Activated CD4-positive, alpha-beta memory T cell treated with anti-CD3 and anti-CD28 coated beads, Interleukin-2, amount 10 ng/mL, durations not matched to agents 7 days and 5 days (primary cell): ENCODE results near the gene TPCN2. TPM values are rescaled to one million over a fixed set of nuclear protein-coding genes. Genes with fewer than 3 reads are reported as not detected.

Experiments used
- CTCF ChIA-PET: fragments of 350-600 bp; sonication (Branson Sonifier 250); formaldehyde crosslinking; loops from one replicate; lab custom pipeline; 2021; ENCODE audit warnings: antibody characterized with exemption, inconsistent platforms; lab: Charles Lee
- POLR2A ChIA-PET: fragments of 350-600 bp; sonication (Branson Sonifier 250); formaldehyde crosslinking; loops from one replicate; lab custom pipeline; 2021; ENCODE audit warnings: antibody characterized with exemption; lab: Charles Lee
- DNase-seq: peaks from one replicate; pipeline ENCODE4 v3.0.0-alpha.2; 2020
- H3K27ac Mint-ChIP-seq: one replicate; pipeline ENCODE4 v1.8.0; 2021; ENCODE audit warnings: mild to moderate bottlenecking, mixed read lengths
- H3K27me3 Mint-ChIP-seq: one replicate; pipeline ENCODE4 v1.8.0; 2021; ENCODE audit warnings: mixed read lengths
- H3K36me3 Mint-ChIP-seq: one replicate; pipeline ENCODE4 v1.8.0; 2021; ENCODE audit warnings: low read depth, mixed read lengths
- H3K4me1 Mint-ChIP-seq: one replicate; pipeline ENCODE4 v1.8.0; 2021; ENCODE audit warnings: mixed read lengths
- H3K4me3 Mint-ChIP-seq: one replicate; pipeline ENCODE4 v1.8.0; 2021; ENCODE audit warnings: mild to moderate bottlenecking, mixed read lengths
- H3K9me3 Mint-ChIP-seq: one replicate; pipeline ENCODE4 v1.8.0; 2021; ENCODE audit warnings: mixed read lengths
- total RNA-seq, 2 experiments: library from RNA; stranded (reverse); gene quantifications; one replicate each; pipeline ENCODE4 v1.2.3, GENCODE V29; 2021

TPCN2 gene
- total RNA-seq, 2 experiments from 2014 or later: 25.8 to 26.0 TPM

- no peaks in the 10 kb centered on the region for H3K9me3 Mint-ChIP-seq
- peaks cover 1% of the 10 kb centered on the region for H3K27me3 Mint-ChIP-seq
- H3K36me3 Mint-ChIP-seq: peaks cover 5% of the 10 kb centered on the region
- peaks cover 50% of the 10 kb centered on the region for H3K4me1 Mint-ChIP-seq
- H3K27ac Mint-ChIP-seq: no peak overlapping the region
- DNase-seq: no peak
- peak overlapping the region; percentile 77 for H3K4me3 Mint-ChIP-seq
- ChIA-PET POLR2A (interaction anchor here (0.7 kb wide), 2 partner anchors 10 to 209 kb away, joined by 3 read pairs; no protein-coding TSS in a partner anchor), CTCF (no interaction called here)
Measured at GRCh38 chr11:69051381-69052342, 2.9 kb downstream of the TPCN2 start.

DNA sequence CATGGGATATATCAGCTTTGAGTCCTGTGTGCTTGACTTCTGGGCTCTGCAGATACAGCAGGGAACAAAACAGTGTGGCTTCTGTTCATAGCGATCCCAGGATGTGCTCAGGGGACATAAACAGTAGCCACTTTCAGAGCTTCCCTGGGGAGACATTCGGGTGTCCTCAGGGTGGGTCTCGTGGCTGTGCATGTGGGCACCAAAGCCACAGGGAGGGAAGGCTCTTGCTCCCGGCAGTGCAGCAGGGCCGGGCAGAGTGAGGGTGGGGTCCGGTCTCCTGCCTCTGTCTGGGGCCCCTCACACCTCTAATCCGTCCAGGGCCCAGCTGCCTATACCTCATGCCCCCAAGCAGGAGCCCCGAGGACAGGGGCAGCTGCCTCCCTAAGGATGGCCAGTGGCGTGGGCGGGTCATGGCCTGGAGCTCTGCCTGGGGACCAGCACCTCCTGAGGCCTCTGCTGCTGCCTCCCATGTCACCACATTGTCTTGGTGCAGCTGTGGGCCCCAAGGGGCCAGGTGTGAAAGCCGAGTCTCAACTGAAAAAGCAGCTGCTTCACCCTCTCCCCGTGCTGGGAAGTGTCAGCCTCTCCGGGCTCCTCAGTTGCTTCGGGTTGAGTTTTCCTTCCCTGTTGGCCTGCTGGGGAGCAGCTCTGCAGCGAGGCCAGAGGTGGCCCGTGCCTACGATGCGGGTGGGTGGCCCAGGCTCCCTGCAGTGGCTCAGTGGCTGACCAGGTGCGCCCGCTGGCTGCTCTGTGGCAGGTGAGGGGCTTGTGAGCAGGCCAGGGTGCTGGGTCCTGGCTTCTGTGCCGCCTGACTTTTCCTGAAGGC lies 3.8 kb downstream of the TPCN2 start:
- H3K4me1 Mint-ChIP-seq: peaks cover 45% of the 10 kb centered on the region

DNA sequence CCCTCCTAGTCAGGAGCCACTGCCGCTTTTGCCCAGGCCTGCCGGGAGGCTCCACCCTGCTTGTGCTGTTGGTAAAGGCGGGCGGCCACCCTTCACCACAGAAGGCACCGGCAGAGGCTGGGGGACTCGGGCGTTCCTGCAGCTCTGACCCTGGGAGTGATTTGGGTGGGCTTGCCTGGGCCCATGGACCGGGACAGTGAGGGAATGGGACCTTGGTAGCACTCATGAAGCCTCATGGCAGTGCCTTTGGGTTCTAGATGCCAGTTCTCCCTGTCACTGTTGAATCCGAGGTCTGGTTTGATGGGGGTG lies 4.4 kb downstream of the TPCN2 start:
- DNase-seq: no peak
- Mint-ChIP-seq H3K36me3 (peaks cover 5% of the 10 kb centered on the region), H3K27ac (no peak overlapping the region), H3K9me3 (no peaks in the 10 kb centered on the region), H3K4me3 (no peak overlapping the region), H3K4me1 (peaks cover 40% of the 10 kb centered on the region), H3K27me3 (no peaks in the 10 kb centered on the region)
- ChIA-PET POLR2A (no interaction called here), CTCF (no interaction called here)

More for the DNA sequence above, 3.8 kb downstream of the TPCN2 start:
- Mint-ChIP-seq H3K27me3 (no peaks in the 10 kb centered on the region), H3K36me3 (peaks cover 5% of the 10 kb centered on the region), H3K9me3 (no peaks in the 10 kb centered on the region), H3K4me3 (no peak overlapping the region), H3K27ac (no peak overlapping the region)
- no peak for DNase-seq
- POLR2A ChIA-PET: interaction anchor here (0.7 kb wide), 2 partner anchors 11 to 210 kb away, joined by 3 read pairs; no protein-coding TSS in a partner anchor
- CTCF ChIA-PET: no interaction called here

GRCh38 chr11:69053546-69054396 lies 5.0 kb downstream of the TPCN2 start:
- peaks cover 36% of the 10 kb centered on the region for H3K4me1 Mint-ChIP-seq

GRCh38 chr11:69054397-69055211 lies 5.9 kb downstream of the TPCN2 start:
- no peak overlapping the region for H3K27ac Mint-ChIP-seq

More at GRCh38 chr11:69053546-69054396, 5.0 kb downstream of the TPCN2 start:
- ChIA-PET CTCF (no interaction called here), POLR2A (no interaction called here)
- H3K27ac Mint-ChIP-seq: no peak overlapping the region
- H3K27me3 Mint-ChIP-seq: no peaks in the 10 kb centered on the region
- DNase-seq: no peak
- H3K36me3 Mint-ChIP-seq: peaks cover 5% of the 10 kb centered on the region
- no peak overlapping the region for H3K4me3 Mint-ChIP-seq
- no peaks in the 10 kb centered on the region for H3K9me3 Mint-ChIP-seq

GRCh38 chr11:69055212-69055586 lies 6.5 kb downstream of the TPCN2 start:
- Mint-ChIP-seq H3K4me3 (no peak overlapping the region), H3K4me1 (peaks cover 29% of the 10 kb centered on the region), H3K27ac (no peak overlapping the region), H3K9me3 (no peaks in the 10 kb centered on the region), H3K27me3 (no peaks in the 10 kb centered on the region), H3K36me3 (peaks cover 5% of the 10 kb centered on the region)
- ChIA-PET CTCF (no interaction called here), POLR2A (no interaction called here)
- no peak for DNase-seq

More at GRCh38 chr11:69054397-69055211, 5.9 kb downstream of the TPCN2 start:
- no peak for DNase-seq
- Mint-ChIP-seq H3K27me3 (no peaks in the 10 kb centered on the region), H3K36me3 (peaks cover 5% of the 10 kb centered on the region), H3K9me3 (no peaks in the 10 kb centered on the region), H3K4me1 (peaks cover 35% of the 10 kb centered on the region), H3K4me3 (no peak overlapping the region)
- CTCF ChIA-PET: no interaction called here
- POLR2A ChIA-PET: no interaction called here

- DNase-seq: no peak
- H3K27me3 Mint-ChIP-seq: no peaks in the 10 kb centered on the region
- POLR2A ChIA-PET: no interaction called here
- H3K4me3 Mint-ChIP-seq: no peak overlapping the region
- CTCF ChIA-PET: interaction anchor here (1.4 kb wide), 1 partner anchor 11 kb away, joined by 3 read pairs; no protein-coding TSS in a partner anchor
- peak overlapping the region; percentile 32 for H3K27ac Mint-ChIP-seq
- H3K36me3 Mint-ChIP-seq: peaks cover 5% of the 10 kb centered on the region
- no peaks in the 10 kb centered on the region for H3K9me3 Mint-ChIP-seq
- H3K4me1 Mint-ChIP-seq: peaks cover 24% of the 10 kb centered on the region
Measured at GRCh38 chr11:69055598-69056516, 7.1 kb downstream of the TPCN2 start.

- Mint-ChIP-seq H3K36me3 (peaks cover 5% of the 10 kb centered on the region), H3K27ac (no peak overlapping the region), H3K4me3 (no peak overlapping the region), H3K27me3 (no peaks in the 10 kb centered on the region), H3K9me3 (no peaks in the 10 kb centered on the region), H3K4me1 (peaks cover 12% of the 10 kb centered on the region)
- DNase-seq: no peak
- ChIA-PET CTCF (interaction anchor here (1.4 kb wide), 1 partner anchor 13 kb away, joined by 3 read pairs; no protein-coding TSS in a partner anchor), POLR2A (no interaction called here)
Measured at GRCh38 chr11:69057236-69057635, 8.5 kb downstream of the TPCN2 start.

GRCh38 chr11:69057801-69058200 lies 9.1 kb downstream of the TPCN2 start:
- POLR2A ChIA-PET: no interaction called here
- no peak overlapping the region for H3K4me3 Mint-ChIP-seq
- no peak overlapping the region for H3K27ac Mint-ChIP-seq
- no peaks in the 10 kb centered on the region for H3K27me3 Mint-ChIP-seq
- H3K4me1 Mint-ChIP-seq: peaks cover 12% of the 10 kb centered on the region
- peaks cover 5% of the 10 kb centered on the region for H3K36me3 Mint-ChIP-seq
- CTCF ChIA-PET: interaction anchor here (0.9 kb wide), 1 partner anchor 12 kb away, joined by 3 read pairs; no protein-coding TSS in a partner anchor
- DNase-seq: no peak
- no peaks in the 10 kb centered on the region for H3K9me3 Mint-ChIP-seq

GRCh38 chr11:69058511-69059270 lies 10.0 kb downstream of the TPCN2 start:
- ChIA-PET POLR2A (no interaction called here), CTCF (interaction anchor here (0.9 kb wide), 1 partner anchor 11 kb away, joined by 3 read pairs; no protein-coding TSS in a partner anchor)
- Mint-ChIP-seq H3K27ac (no peak overlapping the region), H3K27me3 (no peaks in the 10 kb centered on the region), H3K9me3 (no peaks in the 10 kb centered on the region), H3K36me3 (peaks cover 5% of the 10 kb centered on the region), H3K4me3 (no peak overlapping the region), H3K4me1 (peaks cover 11% of the 10 kb centered on the region)
- DNase-seq: no peak
